GM19328 (cell line): Measurements from ENCODE around the gene GPLD1.

Experiments used
- ATAC-seq: cut with Tn5 transposase; IDR thresholded peaks from one replicate; pipeline ENCODE4 v1.9.1; 2021; ENCODE audit warnings: mild to moderate bottlenecking, moderate library complexity; ENCODE audit not compliant: unreplicated experiment

The GPLD1 gene

GRCh38 chr6:24500683-24501082, 11.3 kb upstream of the GPLD1 start:
- ATAC-seq, result no peak

GRCh38 chr6:24497254-24497970, 8.0 kb upstream of the GPLD1 start:
- no peak for ATAC-seq

GRCh38 chr6:24494821-24495795, 5.7 kb upstream of the GPLD1 start, which contains the start of gene ALDH5A1:
Gene ALDH5A1, plus strand, starts transcription at chr6:24494969. Its CDS starts 28 bp downstream, at chr6:24494997.
- peak; percentile 61 for ATAC-seq

- ATAC-seq, result no peak
Measured at GRCh38 chr6:24493945-24494820, 4.8 kb upstream of the GPLD1 start.

GRCh38 chr6:24492475-24492874, 3.1 kb upstream of the GPLD1 start:
- ATAC-seq, result no peak

GRCh38 chr6:24490948-24491347, 1.6 kb upstream of the GPLD1 start:
- ATAC-seq, result no peak

GRCh38 chr6:24489881-24490280, 503 bp upstream of the GPLD1 start:
- ATAC-seq, result no peak

GRCh38 chr6:24486065-24486464, 3.3 kb downstream of the GPLD1 start:
- ATAC-seq, result no peak

- ATAC-seq, result no peak
Measured at GRCh38 chr6:24484657-24485323, 4.6 kb downstream of the GPLD1 start.

- no peak for ATAC-seq
Measured at GRCh38 chr6:24481449-24481848, 7.9 kb downstream of the GPLD1 start.

GRCh38 chr6:24480705-24481104, 8.7 kb downstream of the GPLD1 start:
- no peak for ATAC-seq

GRCh38 chr6:24478903-24479302, 10.5 kb downstream of the GPLD1 start:
- ATAC-seq, result no peak

GRCh38 chr6:24477070-24477469, 12.3 kb downstream of the GPLD1 start:
- no peak for ATAC-seq

- no peak for ATAC-seq
Measured at GRCh38 chr6:24476631-24477030, 12.7 kb downstream of the GPLD1 start.

- no peak for ATAC-seq
Measured at GRCh38 chr6:24472181-24472580, 17.2 kb downstream of the GPLD1 start.

- no peak for ATAC-seq
Measured at GRCh38 chr6:24469811-24470210, 19.6 kb downstream of the GPLD1 start.

- ATAC-seq, result no peak
Measured at GRCh38 chr6:24464253-24465038, 24.9 kb downstream of the GPLD1 start.

GRCh38 chr6:24460966-24461365, 28.4 kb downstream of the GPLD1 start:
- ATAC-seq, result no peak

- ATAC-seq, result no peak
Measured at GRCh38 chr6:24458941-24459340, 30.4 kb downstream of the GPLD1 start.

GRCh38 chr6:24458134-24458533, 31.2 kb downstream of the GPLD1 start:
- no peak for ATAC-seq
